ENCODE results near the gene STAT6. TPM values are rescaled to one million over a fixed set of nuclear protein-coding genes. Genes with fewer than 3 reads are reported as not detected.

The STAT6 gene
- polyA plus RNA-seq, 1 donor (not counting 4 experiments of a cell fraction or from before 2014, with no cell fraction given): 113 TPM

DNA sequence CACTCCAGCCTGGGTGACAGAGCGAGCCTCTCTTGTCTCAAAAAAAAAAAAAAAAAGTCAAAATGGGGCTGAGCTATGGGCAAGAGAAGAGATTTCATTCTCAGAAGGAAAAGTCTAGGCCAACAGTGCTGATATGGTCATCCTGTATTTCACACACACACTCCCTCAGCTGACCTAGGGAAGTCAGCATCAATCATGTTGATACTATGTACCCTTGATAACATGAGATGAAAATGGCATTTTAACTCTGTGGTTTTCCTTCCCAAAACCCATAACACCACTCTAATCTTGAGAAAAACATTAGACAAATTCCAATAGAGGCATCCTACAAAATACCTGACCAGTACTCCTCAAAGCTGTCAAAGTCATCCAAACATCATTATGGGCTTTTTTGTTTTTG is 30.3 kb downstream of the STAT6 start:
- FAIRE-seq (no peak), DNase-seq (ENCODE audit: low read depth, low spot score) (no peak)
- Histone ChIP-seq H3K4me1 (ENCODE audit: control insufficient read depth, extremely low read depth, insufficient read depth, low read length) (peaks cover 10% of the 10 kb centered on the region), H3K27ac (ENCODE audit: control insufficient read depth, insufficient read depth, low read length) (no peak overlapping the region), H2AFZ (ENCODE audit: control insufficient read depth, low read length) (no peak overlapping the region), H3K79me2 (ENCODE audit: control insufficient read depth, insufficient read depth, low read length) (peaks cover 14% of the 10 kb centered on the region), H3K9me1 (ENCODE audit: control insufficient read depth, extremely low read depth, insufficient read depth, low read length) (no peaks in the 10 kb centered on the region), H3K9ac (ENCODE audit: control insufficient read depth, extremely low read depth, insufficient read depth, low read length) (no peak overlapping the region), H4K20me1 (ENCODE audit: control insufficient read depth, extremely low read depth, insufficient read depth, low read length) (no peaks in the 10 kb centered on the region), H3K4me2 (ENCODE audit: control insufficient read depth, extremely low read depth, insufficient read depth, low read depth, low read length) (no peak overlapping the region), H3K27me3 (ENCODE audit: control insufficient read depth, extremely low read depth, insufficient read depth, low read length) (no peaks in the 10 kb centered on the region), H3K9me3 (ENCODE audit: control insufficient read depth, low read depth, low read length) (no peaks in the 10 kb centered on the region), H3K4me3 (ENCODE audit: control insufficient read depth in 2 of 3, extremely low read depth in 1 of 3, insufficient read depth in 2 of 3, low read depth in 1 of 3, low read length in 3 of 3) (no peak overlapping the region), H3K36me3 (ENCODE audit: control insufficient read depth in 2 of 2, extremely low read depth in 1 of 2, insufficient read depth in 2 of 2, low read length in 2 of 2) (no peaks in the 10 kb centered on the region)
- dilution Hi-C loops (cut with MboI; ENCODE audit: extremely low pct_ligation_motif_present, low sequenced_read_pairs): no loop called here
- TF ChIP-seq, protein P1, sequence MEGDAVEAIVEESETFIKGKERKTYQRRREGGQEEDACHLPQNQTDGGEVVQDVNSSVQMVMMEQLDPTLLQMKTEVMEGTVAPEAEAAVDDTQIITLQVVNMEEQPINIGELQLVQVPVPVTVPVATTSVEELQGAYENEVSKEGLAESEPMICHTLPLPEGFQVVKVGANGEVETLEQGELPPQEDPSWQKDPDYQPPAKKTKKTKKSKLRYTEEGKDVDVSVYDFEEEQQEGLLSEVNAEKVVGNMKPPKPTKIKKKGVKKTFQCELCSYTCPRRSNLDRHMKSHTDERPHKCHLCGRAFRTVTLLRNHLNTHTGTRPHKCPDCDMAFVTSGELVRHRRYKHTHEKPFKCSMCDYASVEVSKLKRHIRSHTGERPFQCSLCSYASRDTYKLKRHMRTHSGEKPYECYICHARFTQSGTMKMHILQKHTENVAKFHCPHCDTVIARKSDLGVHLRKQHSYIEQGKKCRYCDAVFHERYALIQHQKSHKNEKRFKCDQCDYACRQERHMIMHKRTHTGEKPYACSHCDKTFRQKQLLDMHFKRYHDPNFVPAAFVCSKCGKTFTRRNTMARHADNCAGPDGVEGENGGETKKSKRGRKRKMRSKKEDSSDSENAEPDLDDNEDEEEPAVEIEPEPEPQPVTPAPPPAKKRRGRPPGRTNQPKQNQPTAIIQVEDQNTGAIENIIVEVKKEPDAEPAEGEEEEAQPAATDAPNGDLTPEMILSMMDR (optimal IDR thresholded peaks at IDR 0.05 in 1 of 3, IDR thresholded peaks at IDR 0.05 in 1 of 3, conservative IDR thresholded peaks at IDR 0.05 in 1 of 3; ENCODE audit: extremely low read depth in 1 of 3, insufficient read depth in 2 of 3, low read length in 3 of 3): no peak
- no peak for TF ChIP-seq EZH2 (IDR thresholded peaks at IDR 0.05; ENCODE audit: low read length)

GRCh38 chr12:57079821-57080220 is 31.3 kb downstream of the STAT6 start:
- no peak for DNase-seq (ENCODE audit: low read depth, low spot score)
- dilution Hi-C loops (cut with MboI; ENCODE audit: extremely low pct_ligation_motif_present, low sequenced_read_pairs): no loop called here
- Histone ChIP-seq H3K9me3 (ENCODE audit: control insufficient read depth, low read depth, low read length) (no peaks in the 10 kb centered on the region), H3K36me3 (ENCODE audit: control insufficient read depth in 2 of 2, extremely low read depth in 1 of 2, insufficient read depth in 2 of 2, low read length in 2 of 2) (no peaks in the 10 kb centered on the region), H3K4me3 (ENCODE audit: control insufficient read depth in 2 of 3, extremely low read depth in 1 of 3, insufficient read depth in 2 of 3, low read depth in 1 of 3, low read length in 3 of 3) (no peak overlapping the region), H2AFZ (ENCODE audit: control insufficient read depth, low read length) (no peak overlapping the region), H3K27ac (ENCODE audit: control insufficient read depth, insufficient read depth, low read length) (no peak overlapping the region), H3K9ac (ENCODE audit: control insufficient read depth, extremely low read depth, insufficient read depth, low read length) (no peak overlapping the region), H3K9me1 (ENCODE audit: control insufficient read depth, extremely low read depth, insufficient read depth, low read length) (no peaks in the 10 kb centered on the region), H3K4me1 (ENCODE audit: control insufficient read depth, extremely low read depth, insufficient read depth, low read length) (peaks cover 4% of the 10 kb centered on the region), H3K79me2 (ENCODE audit: control insufficient read depth, insufficient read depth, low read length) (peaks cover 14% of the 10 kb centered on the region), H4K20me1 (ENCODE audit: control insufficient read depth, extremely low read depth, insufficient read depth, low read length) (no peaks in the 10 kb centered on the region), H3K4me2 (ENCODE audit: control insufficient read depth, extremely low read depth, insufficient read depth, low read depth, low read length) (no peak overlapping the region), H3K27me3 (ENCODE audit: control insufficient read depth, extremely low read depth, insufficient read depth, low read length) (no peaks in the 10 kb centered on the region)
- FAIRE-seq: no peak
- no peak for TF ChIP-seq EZH2 (IDR thresholded peaks at IDR 0.05; ENCODE audit: low read length)
- TF ChIP-seq, protein P1 (optimal IDR thresholded peaks at IDR 0.05 in 1 of 3, IDR thresholded peaks at IDR 0.05 in 1 of 3, conservative IDR thresholded peaks at IDR 0.05 in 1 of 3; ENCODE audit: extremely low read depth in 1 of 3, insufficient read depth in 2 of 3, low read length in 3 of 3): no peak

Data from keratinocyte (primary cell).